HG03439 (cell line): Measurements from ENCODE around the gene PPM1M.
"Not testable (repeated sequence)": the region's sequence is repeated elsewhere in the genome, so short reads cannot be mapped to it uniquely, and the experiment has no call there.

Source experiments
- ATAC-seq: cut with Tn5 transposase; IDR thresholded peaks from one replicate; pipeline ENCODE4 v1.9.1; 2021; ENCODE audit warnings: mild to moderate bottlenecking, moderate library complexity; ENCODE audit not compliant: unreplicated experiment

PPM1M gene

GRCh38 chr3:52274781-52275180 lies 29.2 kb downstream of the PPM1M start:
- not testable (repeated sequence) for ATAC-seq

- ATAC-seq = no peak
Measured at GRCh38 chr3:52277071-52277964, 31.8 kb downstream of the PPM1M start.

GRCh38 chr3:52277972-52278509 lies 32.5 kb downstream of the PPM1M start:
- peak; percentile 60 for ATAC-seq

GRCh38 chr3:52278510-52279069 lies 33.0 kb downstream of the PPM1M start, which contains the start of gene WDR82:
Gene WDR82 (minus strand): TSS chr3:52278649. CDS start chr3:52278361, 288 bp downstream.
- peak; percentile 83 for ATAC-seq

- no peak for ATAC-seq
Measured at GRCh38 chr3:52279596-52279995, 34.0 kb downstream of the PPM1M start.

GRCh38 chr3:52280050-52280461 lies 34.5 kb downstream of the PPM1M start:
- no peak for ATAC-seq

GRCh38 chr3:52281981-52282801 lies 36.6 kb downstream of the PPM1M start:
- no peak for ATAC-seq

GRCh38 chr3:52283306-52283705 lies 37.7 kb downstream of the PPM1M start:
- ATAC-seq = no peak

- not testable (repeated sequence) for ATAC-seq
Measured at GRCh38 chr3:52284051-52284450, 38.5 kb downstream of the PPM1M start.

GRCh38 chr3:52286777-52287110 lies 41.2 kb downstream of the PPM1M start:
- ATAC-seq = no peak

GRCh38 chr3:52288674-52289073 lies 43.1 kb downstream of the PPM1M start:
- no peak for ATAC-seq

- ATAC-seq = no peak
Measured at GRCh38 chr3:52289338-52289746, 43.8 kb downstream of the PPM1M start.

- no peak for ATAC-seq
Measured at GRCh38 chr3:52289747-52290595, 44.4 kb downstream of the PPM1M start.

GRCh38 chr3:52290596-52291507 lies 45.3 kb downstream of the PPM1M start:
- ATAC-seq = no peak

- ATAC-seq = no peak
Measured at GRCh38 chr3:52291508-52292181, 46.1 kb downstream of the PPM1M start.

GRCh38 chr3:52292247-52293065 lies 46.9 kb downstream of the PPM1M start:
- ATAC-seq = no peak

- no peak for ATAC-seq
Measured at GRCh38 chr3:52293491-52294319, 48.1 kb downstream of the PPM1M start.
